RWPE1 (cell line): ENCODE data around the gene RAB3GAP2.
"Not testable (repeated sequence)": the region's sequence is repeated elsewhere in the genome, so short reads cannot be mapped to it uniquely, and the experiment has no call there.

Experiments used
- CTCF ChIA-PET: fragments of 350-600 bp; sonication (Branson Sonifier 250); formaldehyde crosslinking; extraction: SDS; loops from one replicate; lab custom pipeline; 2021; lab: Yijun Ruan, JAX
- POLR2A ChIA-PET: fragments of 400-600 bp; formaldehyde crosslinking; extraction: SDS; loops from one replicate; lab custom pipeline; 2020; ENCODE audit warnings: antibody characterized with exemption; ENCODE audit not compliant: low non-redundant PET; lab: Yijun Ruan, JAX
- DNase-seq: peaks from one replicate; pipeline ENCODE4 v3.0.0; 2012; ENCODE audit warnings: low spot score
- H3K27ac ChIP-seq: fragments of 450-650 bp; 2 replicates; pipeline ENCODE4 v1.5.1; 2017
- TF ChIP-seq, protein P1 (sequence below): fragments of 450-650 bp; conservative IDR thresholded peaks from 2 replicates; pipeline ENCODE4 v1.5.1; 2017; ENCODE audit warnings: low read depth, mild to moderate bottlenecking

Gene RAB3GAP2

GRCh38 chr1:220221670-220222069 lies 50.6 kb downstream of the RAB3GAP2 start:
- no peak for DNase-seq
- no peak overlapping the region for H3K27ac ChIP-seq
- CTCF ChIA-PET, result interaction anchor here (1.5 kb wide), 1 partner anchor 11 kb away, joined by 3 read pairs; no protein-coding TSS in a partner anchor
- POLR2A ChIA-PET, result no interaction called here
- TF ChIP-seq, protein P1, sequence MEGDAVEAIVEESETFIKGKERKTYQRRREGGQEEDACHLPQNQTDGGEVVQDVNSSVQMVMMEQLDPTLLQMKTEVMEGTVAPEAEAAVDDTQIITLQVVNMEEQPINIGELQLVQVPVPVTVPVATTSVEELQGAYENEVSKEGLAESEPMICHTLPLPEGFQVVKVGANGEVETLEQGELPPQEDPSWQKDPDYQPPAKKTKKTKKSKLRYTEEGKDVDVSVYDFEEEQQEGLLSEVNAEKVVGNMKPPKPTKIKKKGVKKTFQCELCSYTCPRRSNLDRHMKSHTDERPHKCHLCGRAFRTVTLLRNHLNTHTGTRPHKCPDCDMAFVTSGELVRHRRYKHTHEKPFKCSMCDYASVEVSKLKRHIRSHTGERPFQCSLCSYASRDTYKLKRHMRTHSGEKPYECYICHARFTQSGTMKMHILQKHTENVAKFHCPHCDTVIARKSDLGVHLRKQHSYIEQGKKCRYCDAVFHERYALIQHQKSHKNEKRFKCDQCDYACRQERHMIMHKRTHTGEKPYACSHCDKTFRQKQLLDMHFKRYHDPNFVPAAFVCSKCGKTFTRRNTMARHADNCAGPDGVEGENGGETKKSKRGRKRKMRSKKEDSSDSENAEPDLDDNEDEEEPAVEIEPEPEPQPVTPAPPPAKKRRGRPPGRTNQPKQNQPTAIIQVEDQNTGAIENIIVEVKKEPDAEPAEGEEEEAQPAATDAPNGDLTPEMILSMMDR, result no peak

GRCh38 chr1:220221269-220221668 lies 51.0 kb downstream of the RAB3GAP2 start:
- POLR2A ChIA-PET, result interaction anchor here (0.6 kb wide), 1 partner anchor 106 kb away, joined by 5 read pairs; no protein-coding TSS in a partner anchor
- TF ChIP-seq, protein P1, result no peak
- no peak for DNase-seq
- CTCF ChIA-PET, result interaction anchor here (0.5 to 1.9 kb wide), 3 partner anchors 12 to 555 kb away, joined by 3 to 7 read pairs (median 3); no protein-coding TSS in a partner anchor
- H3K27ac ChIP-seq, result no peak overlapping the region

GRCh38 chr1:220220699-220221040 lies 51.6 kb downstream of the RAB3GAP2 start:
- H3K27ac ChIP-seq, result not testable (repeated sequence)
- CTCF ChIA-PET, result interaction anchor here (0.5 to 2.8 kb wide), 6 partner anchors 9 to 556 kb away, joined by 3 to 11 read pairs (median 3); no protein-coding TSS in a partner anchor

GRCh38 chr1:220219865-220220698 lies 52.2 kb downstream of the RAB3GAP2 start:
- ChIA-PET CTCF (interaction anchor here (0.7 to 2.8 kb wide), 5 partner anchors 8 to 556 kb away, joined by 3 to 11 read pairs (median 7); no protein-coding TSS in a partner anchor), POLR2A (no interaction called here)
- DNase-seq, result no peak
- TF ChIP-seq, protein P1, result no peak
- no peak overlapping the region for H3K27ac ChIP-seq

More at GRCh38 chr1:220220699-220221040, 51.6 kb downstream of the RAB3GAP2 start:
- DNase-seq, result not testable (repeated sequence)
- POLR2A ChIA-PET, result interaction anchor here (0.6 kb wide), 1 partner anchor 106 kb away, joined by 5 read pairs; no protein-coding TSS in a partner anchor

DNA sequence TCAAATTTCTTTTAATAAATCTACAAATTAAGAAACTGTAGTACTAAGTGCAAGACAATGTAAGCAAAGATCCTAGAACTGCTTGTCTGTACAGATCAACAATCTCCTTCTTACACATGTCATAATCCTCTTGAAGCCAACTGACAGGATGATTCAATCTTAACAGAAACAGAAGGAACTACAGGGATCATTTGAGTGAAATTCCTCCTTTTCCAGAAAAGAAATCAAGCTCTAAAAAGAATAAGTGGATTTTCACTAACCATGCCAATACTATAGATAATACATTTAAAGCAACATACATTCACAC lies 53.2 kb downstream of the RAB3GAP2 start:
- no peak overlapping the region for H3K27ac ChIP-seq
- TF ChIP-seq, protein P1, result no peak
- ChIA-PET CTCF (interaction anchor here (0.5 to 2.8 kb wide), 11 partner anchors 9 to 1358 kb away, joined by 4 to 11 read pairs (median 5); partner anchors contain the start of gene IARS2), POLR2A (no interaction called here)
- no peak for DNase-seq

- POLR2A ChIA-PET, H3K27ac ChIP-seq: not testable (repeated sequence)
- CTCF ChIA-PET, result interaction anchor here (0.5 to 2.8 kb wide), 13 partner anchors 9 to 1359 kb away, joined by 3 to 11 read pairs (median 4); partner anchors contain the start of gene IARS2
- TF ChIP-seq, protein P1, result peak; percentile 57
- peak; percentile 67 for DNase-seq
Measured at GRCh38 chr1:220218397-220219135, 53.7 kb downstream of the RAB3GAP2 start.
